IMR-90 (cell line): ENCODE measurements around the gene CERKL. TPM values are rescaled to one million over a fixed set of nuclear protein-coding genes. Genes with fewer than 3 reads are reported as not detected.

Experiments used
- ATAC-seq: fragments of 200-7000 bp; cut with Tn5 transposase; 2 replicates; pipeline ENCODE4 v1.9.1; 2020; ENCODE audit warnings: low read depth, mild to moderate bottlenecking, moderate library complexity
- BruUV-seq: library from RNA; stranded (reverse); fragments of 400-500 nt; replicated peaks from 2 replicates; lab custom pipeline; 2021; lab: Mats Ljungman, UMichigan
- CTCF ChIA-PET: fragments of 300-600 bp; formaldehyde crosslinking; extraction: SDS; loops from one replicate; lab custom pipeline; 2021; ENCODE audit warnings: antibody characterized with exemption; lab: Yijun Ruan, JAX
- POLR2A ChIA-PET: fragments of 300-600 bp; sonication (Branson Sonifier 250); formaldehyde crosslinking; loops from one replicate; lab custom pipeline; 2022; ENCODE audit warnings: antibody characterized with exemption; ENCODE audit not compliant: unreplicated experiment; lab: Charles Lee
- DNase-seq: peaks from one replicate; pipeline ENCODE4 v3.0.0; 2013
- H2AFZ ChIP-seq: replicated peaks from 2 replicates; pipeline ENCODE3; 2013; ENCODE audit warnings: low read length, mild to moderate bottlenecking; ENCODE audit not compliant: poor library complexity
- H2AK5ac ChIP-seq: 2 replicates; pipeline ENCODE4 v1.6.1; 2013; ENCODE audit warnings: low read depth, low read length, inconsistent platforms
- H2AK9ac ChIP-seq: replicated peaks from 2 replicates; pipeline ENCODE3; 2013; ENCODE audit warnings: mild to moderate bottlenecking, low read depth, low read length, moderate library complexity; ENCODE audit not compliant: poor library complexity
- H2BK120ac ChIP-seq: 2 replicates; pipeline ENCODE4 v1.6.1; 2013; ENCODE audit warnings: low read depth, low read length, inconsistent platforms
- H2BK15ac ChIP-seq: 3 replicates; pipeline ENCODE4 v1.6.1; 2013; ENCODE audit warnings: low read depth, low read length, inconsistent platforms
- H2BK20ac ChIP-seq: 2 replicates; pipeline ENCODE4 v1.6.1; 2013; ENCODE audit warnings: low read depth, mild to moderate bottlenecking, inconsistent platforms, low read length, moderate library complexity
- H2BK5ac ChIP-seq: 2 replicates; pipeline ENCODE4 v1.6.1; 2013; ENCODE audit warnings: mild to moderate bottlenecking, low read depth, low read length, inconsistent platforms; ENCODE audit not compliant: poor library complexity, severe bottlenecking
- H3K14ac ChIP-seq: replicated peaks from 2 replicates; pipeline ENCODE4 v1.6.1; 2013; ENCODE audit warnings: low read depth, low read length, inconsistent platforms
- H3K18ac ChIP-seq: 2 replicates; pipeline ENCODE4 v1.6.1; 2013; ENCODE audit warnings: low read depth, low read length, control low read depth
- H3K23ac ChIP-seq: 2 replicates; pipeline ENCODE4 v1.6.1; 2013; ENCODE audit warnings: low read depth, low read length, inconsistent platforms
- H3K27ac ChIP-seq: 2 replicates; pipeline ENCODE4 v1.5.1; 2013; ENCODE audit warnings: mild to moderate bottlenecking, control low read depth, low read length; ENCODE audit not compliant: insufficient read depth
- H3K27me3 ChIP-seq: 2 replicates; pipeline ENCODE4 v1.6.1; 2013; ENCODE audit warnings: low read length; ENCODE audit not compliant: control insufficient read depth, insufficient read depth
- H3K36me3 ChIP-seq: 2 replicates; pipeline ENCODE4 v1.6.1; 2013; ENCODE audit warnings: low read length, mixed read lengths; ENCODE audit not compliant: control insufficient read depth, insufficient read depth
- H3K4ac ChIP-seq: 2 replicates; pipeline ENCODE4 v1.6.1; 2013; ENCODE audit warnings: low read depth, low read length, inconsistent platforms
- H3K4me1 ChIP-seq: 2 replicates; pipeline ENCODE4 v1.6.1; 2013; ENCODE audit warnings: low read length, mixed read lengths; ENCODE audit not compliant: control insufficient read depth, insufficient read depth
- H3K4me2 ChIP-seq: 2 replicates; pipeline ENCODE4 v1.6.1; 2013; ENCODE audit warnings: low read depth, mild to moderate bottlenecking, control low read depth, low read length, moderate library complexity
- H3K4me3 ChIP-seq: 2 replicates; pipeline ENCODE4 v1.5.1; 2013; ENCODE audit warnings: low read depth, mild to moderate bottlenecking, control low read depth, low read length, moderate library complexity; ENCODE audit not compliant: insufficient read depth
- H3K56ac ChIP-seq: 2 replicates; pipeline ENCODE4 v1.6.1; 2013; ENCODE audit warnings: low read length, inconsistent platforms; ENCODE audit not compliant: insufficient read depth; ENCODE audit errors: extremely low read depth
- H3K79me1 ChIP-seq, 2 experiments: 2 replicates each; pipeline ENCODE4 v1.6.1; 2013; ENCODE audit warnings: low read length in 2 of 2, inconsistent platforms in 1 of 2, low read depth in 1 of 2
- H3K9ac ChIP-seq: 2 replicates; pipeline ENCODE4 v1.6.1; 2013; ENCODE audit warnings: low read depth, low read length, control low read depth
- H3K9me1 ChIP-seq: 2 replicates; pipeline ENCODE4 v1.6.1; 2013; ENCODE audit warnings: low read length, inconsistent platforms; ENCODE audit not compliant: insufficient read depth
- H3K9me3 ChIP-seq: 2 replicates; pipeline ENCODE4 v1.6.1; 2013; ENCODE audit warnings: low read length; ENCODE audit not compliant: control insufficient read depth, insufficient read depth
- H4K20me1 ChIP-seq: 2 replicates; pipeline ENCODE4 v1.6.1; 2013; ENCODE audit warnings: low read length, inconsistent platforms; ENCODE audit not compliant: insufficient read depth
- H4K5ac ChIP-seq: 2 replicates; pipeline ENCODE4 v1.6.1; 2013; ENCODE audit warnings: mild to moderate bottlenecking, low read depth, low read length, control low read depth
- H4K8ac ChIP-seq, 2 experiments: 2 replicates each; pipeline ENCODE4 v1.6.1; 2013; ENCODE audit warnings: low read depth in 2 of 2, low read length in 2 of 2, control low read depth in 1 of 2, inconsistent platforms in 1 of 2
- H4K91ac ChIP-seq: 2 replicates; pipeline ENCODE4 v1.6.1; 2013; ENCODE audit warnings: low read depth, low read length, inconsistent platforms; ENCODE audit not compliant: insufficient read depth
- BHLHE40 ChIP-seq: fragments of 150-350 bp; IDR thresholded peaks from 2 replicates; pipeline ENCODE4 v1.6.1; 2016; ENCODE audit warnings: mild to moderate bottlenecking, low read depth, low read length
- CTCF ChIP-seq: conservative IDR thresholded peaks from 2 replicates; pipeline ENCODE4 v1.5.1; 2012; ENCODE audit warnings: mild to moderate bottlenecking, low read depth, low read length, improper control_type of control experiment
- RFX5 ChIP-seq: IDR thresholded peaks from 2 replicates; pipeline ENCODE4 v1.8.0; 2012; ENCODE audit warnings: low read depth, mild to moderate bottlenecking, low read length, moderate library complexity
- SMC3 ChIP-seq: fragments of 150-350 bp; IDR thresholded peaks from 2 replicates; pipeline ENCODE4 v1.6.1; 2016; ENCODE audit warnings: low read depth, mild to moderate bottlenecking, antibody characterized with exemption, low read length, moderate library complexity
- USF2 ChIP-seq: fragments of 150-350 bp; IDR thresholded peaks from 2 replicates; pipeline ENCODE4 v1.6.1; 2017; ENCODE audit warnings: mild to moderate bottlenecking, antibody characterized with exemption, low read length, low read depth
- WGBS, 2 experiments: methylation state at CpG; one replicate each; pipeline versions ENCODE4 v1.1.5 to v1.1.7; 2013; ENCODE audit warnings: missing lambda C conversion rate in 2 of 2; ENCODE audit not compliant: insufficient read length in 1 of 2; ENCODE audit errors: extremely low coverage in 2 of 2; 5-methylcytosine and 5-hydroxymethylcytosine counted together
- dilution Hi-C: fragments of 300-500 bp; cut with HindIII; formaldehyde crosslinking; loops from one replicate; pipeline ENCODE4 v1.14.3; 2018; ENCODE audit warnings: low sequenced_read_pairs; ENCODE audit not compliant: unreplicated experiment
- in situ Hi-C: fragments of 300-500 bp; cut with MboI; formaldehyde crosslinking; loops from 3 replicates; pipeline ENCODE4 v1.14.3; 2019; ENCODE audit warnings: low sequenced_read_pairs, inconsistent platforms, mixed read lengths
- intact Hi-C: fragments of 100-400 bp; cut with micrococcal nuclease; formaldehyde crosslinking; loops from 2 replicates; pipeline ENCODE4 v1.10.0; 2022
- polyA plus RNA-seq, 3 experiments: library from polyadenylated mRNA; depleted of rRNA; stranded (reverse); fragments of >200 nt; gene quantifications; 2 replicates each; pipeline ENCODE4 v1.2.3, GENCODE V29; 2012; ENCODE audit warnings: low replicate concordance in 1 of 3
- total RNA-seq: library from RNA; depleted of rRNA; stranded (reverse); fragments of >200 nt; gene quantifications from 2 replicates; pipeline ENCODE4 v1.2.3, GENCODE V29; 2012

CERKL gene
- total and polyA plus RNA-seq, 2 of the 4 experiments (the other 2 are of a cell fraction), result under 0.01 TPM; not detected in 1

GRCh38 chr2:181563101-181563692 lies 93.7 kb downstream of the CERKL start:
- Histone ChIP-seq H3K4ac (no peak overlapping the region), H3K27ac (no peak overlapping the region), H3K36me3 (no peaks in the 10 kb centered on the region), H3K23ac (no peak overlapping the region), H2AK9ac (no peak overlapping the region), H3K14ac (no peak overlapping the region), H2BK5ac (no peak overlapping the region), H3K9ac (no peak overlapping the region), H4K8ac (no peak overlapping the region), H3K4me3 (no peak overlapping the region), H3K4me1 (no peaks in the 10 kb centered on the region), H3K9me3 (no peaks in the 10 kb centered on the region), H4K5ac (no peak overlapping the region), H2BK15ac (no peak overlapping the region), H3K9me1 (no peaks in the 10 kb centered on the region), H3K4me2 (no peak overlapping the region), H4K20me1 (no peaks in the 10 kb centered on the region), H3K56ac (no peak overlapping the region), H2AK5ac (no peak overlapping the region), H2BK120ac (no peak overlapping the region), H2AFZ (no peak overlapping the region), H3K79me1 (no peaks in the 10 kb centered on the region), H3K27me3 (no peaks in the 10 kb centered on the region), H4K91ac (no peak overlapping the region), H2BK20ac (no peak overlapping the region), H3K18ac (no peak overlapping the region)
- no peak for TF ChIP-seq BHLHE40
- TF ChIP-seq CTCF, result no peak
- TF ChIP-seq USF2, result no peak
- TF ChIP-seq SMC3, result no peak
- no peak for TF ChIP-seq RFX5
- intact Hi-C loops, result no loop called here
- ChIA-PET POLR2A (no interaction called here), CTCF (no interaction called here)
- no peak for DNase-seq
- no CpG with 5 or more reads among the region's 1 CpG for WGBS, 2 experiments
- in situ Hi-C loops, result no loop called here
- dilution Hi-C loops, result no loop called here
- peak; percentile 51 for ATAC-seq
- BruUV-seq, result no TSS peak
